NCI-H460 (cell line): ENCODE data around the gene DCC. TPM values are rescaled to one million over a fixed set of nuclear protein-coding genes. Genes with fewer than 3 reads are reported as not detected.

Experiments
- DNase-seq: peaks from one replicate; pipeline ENCODE4 v3.0.0-alpha.2; 2016; ENCODE audit warnings: low read depth; ENCODE audit errors: extremely low read depth
- polyA plus RNA-seq: library from polyadenylated mRNA; depleted of rRNA; stranded (reverse); fragments of >200 nt; gene quantifications from 2 replicates; pipeline ENCODE4 v1.2.3, GENCODE V29; 2014; cell fraction: nucleus; rRNA removed
- total RNA-seq: library from RNA; depleted of rRNA; stranded (reverse); fragments of >200 nt; shearing (Covaris generic); gene quantifications from 2 replicates; pipeline ENCODE4 v1.2.3, GENCODE V29; 2014; rRNA removed

DCC gene
- total RNA-seq, result 0.03 and 0.05 TPM in 2 replicates
- 0.04 TPM in 1 of 2 replicates, not detected in the other for polyA plus RNA-seq

GRCh38 chr18:52339891-52340371 is at the start of gene DCC:
TSS of gene DCC (plus strand) at chr18:52340197. CDS start at chr18:52340788, 591 bp downstream.
- DNase-seq, result peak; percentile 52

- no peak for DNase-seq
Observed at GRCh38 chr18:52310651-52311050, 29.3 kb upstream of the DCC start.

- no peak for DNase-seq
Observed at GRCh38 chr18:52311331-52311730, 28.7 kb upstream of the DCC start.

- DNase-seq, result no peak
Observed at GRCh38 chr18:52312346-52312745, 27.7 kb upstream of the DCC start.

- DNase-seq, result no peak
Observed at GRCh38 chr18:52313213-52313612, 26.8 kb upstream of the DCC start.

GRCh38 chr18:52319424-52319983 is 20.5 kb upstream of the DCC start:
- no peak for DNase-seq

GRCh38 chr18:52322307-52322706 is 17.7 kb upstream of the DCC start:
- no peak for DNase-seq

GRCh38 chr18:52323802-52324201 is 16.2 kb upstream of the DCC start:
- no peak for DNase-seq

GRCh38 chr18:52325997-52326396 is 14.0 kb upstream of the DCC start:
- no peak for DNase-seq

- no peak for DNase-seq
Observed at GRCh38 chr18:52333860-52334259, 6.1 kb upstream of the DCC start.

- no peak for DNase-seq
Observed at GRCh38 chr18:52334307-52334706, 5.7 kb upstream of the DCC start.

- DNase-seq, result no peak
Observed at GRCh38 chr18:52334896-52335295, 5.1 kb upstream of the DCC start.

GRCh38 chr18:52337276-52337675 is 2.7 kb upstream of the DCC start:
- DNase-seq, result no peak

- no peak for DNase-seq
Observed at GRCh38 chr18:52340406-52341102, 557 bp downstream of the DCC start.

GRCh38 chr18:52341103-52341432 is 1.1 kb downstream of the DCC start:
- no peak for DNase-seq

GRCh38 chr18:52341608-52342381 is 1.8 kb downstream of the DCC start:
- DNase-seq, result no peak

GRCh38 chr18:52342456-52342855 is 2.5 kb downstream of the DCC start:
- DNase-seq, result no peak

GRCh38 chr18:52343138-52343537 is 3.1 kb downstream of the DCC start:
- DNase-seq, result no peak

- DNase-seq, result no peak
Observed at GRCh38 chr18:52343731-52344340, 3.8 kb downstream of the DCC start.

- DNase-seq, result no peak
Observed at GRCh38 chr18:52344881-52345280, 4.9 kb downstream of the DCC start.

GRCh38 chr18:52345428-52345827 is 5.4 kb downstream of the DCC start:
- DNase-seq, result no peak
